ENCODE results near the gene CADM4. TPM values are rescaled to one million over a fixed set of nuclear protein-coding genes. Genes with fewer than 3 reads are reported as not detected.

Gene CADM4
- total and polyA plus RNA-seq, 9 of the 15 experiments (the other 6 are each of a cell fraction or from before 2014, with no cell fraction given) = 0.03 to 4.6 (median 1.3) TPM

- FAIRE-seq = no peak
- no peaks in the 10 kb centered on the region for H3K36me3 ChIP-seq (ENCODE audit: control insufficient read depth, insufficient read depth, low read length)
- no peaks in the 10 kb centered on the region for H3K79me2 ChIP-seq (ENCODE audit: control insufficient read depth, insufficient read depth, low read length)
- peak overlapping the region in 1 of 2 experiments; percentile 92; a peak in 2 of 4 replicates for H3K9ac ChIP-seq (ENCODE audit: insufficient read depth in 1 of 2, low read depth in 2 of 2, low read length in 2 of 2)
- H3K9me1 ChIP-seq (ENCODE audit: control insufficient read depth, insufficient read depth, low read length) = no peaks in the 10 kb centered on the region
- H3K9me3 ChIP-seq (replicated peaks; ENCODE audit: control insufficient read depth, insufficient read depth, low read depth, low read length) = no peaks in the 10 kb centered on the region
- H2AFZ ChIP-seq (ENCODE audit: low read depth, low read length) = peak overlapping the region; percentile 89
- peaks cover 9% of the 10 kb centered on the region in 2 experiments for H3K27me3 ChIP-seq (ENCODE audit: control insufficient read depth in 2 of 2, insufficient read depth in 2 of 2, low read length in 2 of 2)
- no peak for ATAC-seq
- H3K4me3 ChIP-seq = peak overlapping the region; percentile 44
- H3K4me1 ChIP-seq (replicated peaks in 1 of 2; ENCODE audit: control insufficient read depth in 2 of 2, insufficient read depth in 2 of 2, low read length in 2 of 2) = peaks cover 11 to 25% of the 10 kb centered on the region in 2 experiments; a peak in 4 of 5 replicates
- CTCF ChIA-PET (ENCODE audit: low intra/inter-chr PET ratio) = no interaction called here
- TF ChIP-seq ID3 (CRISPR knock-in tag; IDR thresholded peaks at IDR 0.05) = no peak
- TF ChIP-seq ID3 (tag; IDR thresholded peaks at IDR 0.05) = 0 out of 2 replicates have a peak, but pooled peaks have one; percentile 10
- no peak for TF ChIP-seq TGIF2 (CRISPR knock-in tag; IDR thresholded peaks at IDR 0.05)
- no peak for TF ChIP-seq MAZ (CRISPR knock-in tag; conservative IDR thresholded peaks at IDR 0.05 in 1 of 2, IDR thresholded peaks at IDR 0.05 in 1 of 2)
- no peak for TF ChIP-seq NFE2L1 (tag; IDR thresholded peaks at IDR 0.05; ENCODE audit: borderline replicate concordance, low read depth)
- no peak for TF ChIP-seq RAD51 (IDR thresholded peaks at IDR 0.05; ENCODE audit: borderline replicate concordance, low read depth)
- H3K4me2 ChIP-seq (ENCODE audit: insufficient read depth, low read length) = peak overlapping the region; percentile 74
- POLR2A ChIA-PET = interaction anchor here (0.6 to 1.1 kb wide), 2 partner anchors 8 to 31 kb away, joined by 3 read pairs; no protein-coding TSS in a partner anchor
- 0% methylated on average over 1 of the region's 9 CpGs for WGBS (ENCODE audit: insufficient coverage, low coverage, missing lambda C conversion rate)
- no peaks in the 10 kb centered on the region for H4K20me1 ChIP-seq (replicated peaks; ENCODE audit: control insufficient read depth, insufficient read depth, low read length)
- no peak overlapping the region for H3K27ac ChIP-seq (ENCODE audit: extremely low read depth, low read depth, low read length)
- DNase-seq (ENCODE audit: extremely low read depth in 1 of 4, low spot score in 3 of 4) = no peak
- in situ Hi-C loops (cut with MboI) = no loop called here
- intact Hi-C loops (cut with micrococcal nuclease) = no loop called here
- BruUV-seq (replicated peaks) = no TSS peak
Measured at GRCh38 chr19:43640424-43640757, 741 bp upstream of the CADM4 start.
